GM21576 (cell line): ENCODE measurements around the gene EPB41L4B.

ENCODE experiments used
- ATAC-seq: cut with Tn5 transposase; IDR thresholded peaks from one replicate; pipeline ENCODE4 v1.9.1; 2021; ENCODE audit warnings: mild to moderate bottlenecking, moderate library complexity; ENCODE audit not compliant: unreplicated experiment

EPB41L4B gene

GRCh38 chr9:109321727-109322126 lies 868 bp upstream of the EPB41L4B start:
- no peak for ATAC-seq

- ATAC-seq: peak; percentile 27
These were observed 523 bp downstream of the EPB41L4B start for GRCh38 chr9:109320331-109320741.

GRCh38 chr9:109319626-109320241 lies 1.1 kb downstream of the EPB41L4B start:
- ATAC-seq: peak; percentile 21

DNA sequence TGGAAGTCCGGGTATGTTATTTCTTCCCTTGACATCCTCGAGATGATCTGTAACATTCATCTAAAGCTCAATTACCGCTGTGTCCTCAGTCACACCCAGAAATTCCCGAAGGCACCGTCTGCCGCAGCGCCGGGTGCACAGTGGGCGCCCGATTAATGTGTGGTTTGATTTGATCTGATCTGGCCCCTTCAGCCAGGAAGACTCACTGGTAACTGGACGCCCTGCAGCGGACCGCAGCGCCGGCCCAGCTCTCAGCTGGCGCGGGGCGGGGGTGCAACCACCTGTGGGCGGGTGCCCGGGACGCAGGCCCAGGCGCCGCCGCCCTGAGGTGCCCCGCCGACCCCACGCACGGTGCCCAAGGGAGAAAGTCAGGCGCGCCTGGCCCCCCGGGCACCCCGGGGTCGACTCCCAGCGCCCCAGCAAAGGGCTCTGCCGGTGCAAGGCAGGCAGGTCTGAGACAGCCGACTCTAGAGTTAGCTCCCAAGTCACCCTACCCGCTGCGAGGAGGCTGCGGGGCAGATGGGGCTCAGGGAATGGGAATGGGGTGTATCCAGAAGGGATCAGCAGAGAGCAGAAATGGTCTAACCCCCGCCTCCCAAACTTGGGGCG lies 1.7 kb downstream of the EPB41L4B start:
- no peak for ATAC-seq

DNA sequence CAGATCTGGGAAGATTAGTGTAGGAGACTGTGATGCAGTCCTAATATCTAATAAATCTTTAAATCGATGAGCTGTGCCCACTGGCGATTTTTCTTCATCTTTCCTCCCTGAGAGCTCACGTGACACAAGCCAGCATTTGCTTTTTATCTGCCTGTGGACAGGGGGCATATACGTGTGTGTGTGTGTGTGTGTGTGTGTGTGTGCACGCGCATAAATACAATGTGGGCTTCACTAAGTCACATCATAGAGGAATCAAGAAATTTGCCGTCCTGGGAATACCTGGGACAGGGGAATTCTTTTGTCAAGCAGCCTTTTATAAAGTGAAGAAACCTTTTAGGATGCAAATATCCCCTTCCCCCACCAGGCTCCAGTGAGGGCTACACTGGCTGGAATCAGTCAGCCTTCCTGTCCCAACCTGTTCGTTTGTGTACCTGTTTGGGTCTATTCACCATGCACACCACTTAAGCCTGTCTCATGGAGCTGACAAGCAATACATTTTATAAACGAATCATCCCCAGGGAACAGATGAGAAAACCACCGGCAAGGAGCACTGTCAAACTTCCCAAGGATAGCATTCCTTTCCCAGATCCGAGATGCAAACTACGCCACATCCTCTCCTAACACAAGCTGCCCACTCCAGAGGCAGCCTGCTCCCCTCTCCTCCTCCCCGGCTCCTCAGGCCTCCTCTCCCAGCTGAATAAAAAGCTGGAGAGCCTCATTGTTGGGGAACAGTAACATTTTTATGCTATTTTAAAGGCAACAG lies 2.7 kb downstream of the EPB41L4B start:
- ATAC-seq: no peak

GRCh38 chr9:109317311-109317978 lies 3.4 kb downstream of the EPB41L4B start:
- no peak for ATAC-seq

- no peak for ATAC-seq
These were observed 4.6 kb downstream of the EPB41L4B start for GRCh38 chr9:109316207-109316640.

- ATAC-seq: no peak
These were observed 5.2 kb downstream of the EPB41L4B start for GRCh38 chr9:109315480-109316206.

DNA sequence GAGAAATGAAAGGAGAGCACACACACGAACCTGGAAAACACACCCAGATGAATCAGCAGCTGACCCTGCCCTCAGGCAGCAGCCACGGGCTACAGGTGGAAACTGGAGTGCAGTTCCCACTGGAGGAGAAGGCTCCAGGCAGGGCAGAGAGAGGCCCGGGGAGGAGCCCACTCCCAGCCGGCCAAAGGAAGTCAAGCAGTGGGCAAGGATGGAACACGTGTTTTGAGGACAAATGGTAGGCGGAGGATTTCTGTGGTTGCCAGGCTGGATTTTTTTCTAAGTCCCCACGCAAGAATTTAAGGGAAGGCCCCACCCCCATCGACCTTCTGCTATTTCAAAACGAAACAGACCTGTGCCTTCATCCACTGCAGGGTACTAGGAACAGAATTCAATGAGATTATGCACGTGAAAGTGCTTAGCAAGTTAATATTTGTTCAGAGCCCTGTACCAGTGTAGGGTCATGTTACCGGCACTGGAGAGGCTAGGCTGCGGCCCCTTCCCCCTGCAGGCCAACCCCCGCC lies 6.8 kb downstream of the EPB41L4B start:
- ATAC-seq: no peak

DNA sequence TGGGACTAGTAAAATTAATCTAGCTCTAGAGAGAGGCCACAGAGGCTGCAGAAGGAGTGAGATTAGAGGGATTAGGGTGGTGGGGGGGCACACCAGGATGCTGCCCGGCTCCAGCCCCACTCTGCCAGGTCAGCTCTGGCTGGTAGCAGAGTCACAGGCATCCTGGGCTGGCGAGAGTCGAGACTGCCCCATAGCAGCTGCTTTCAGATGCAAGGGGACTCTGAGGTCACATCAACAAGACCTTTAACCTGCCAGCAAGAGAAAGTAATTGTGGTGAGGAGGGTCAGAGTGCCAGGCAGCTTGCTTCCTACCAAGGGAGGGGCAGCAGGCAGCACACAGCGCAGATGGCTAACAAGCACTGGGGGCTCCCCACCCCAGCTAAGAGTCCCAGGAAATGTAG lies 7.5 kb downstream of the EPB41L4B start:
- ATAC-seq: no peak

DNA sequence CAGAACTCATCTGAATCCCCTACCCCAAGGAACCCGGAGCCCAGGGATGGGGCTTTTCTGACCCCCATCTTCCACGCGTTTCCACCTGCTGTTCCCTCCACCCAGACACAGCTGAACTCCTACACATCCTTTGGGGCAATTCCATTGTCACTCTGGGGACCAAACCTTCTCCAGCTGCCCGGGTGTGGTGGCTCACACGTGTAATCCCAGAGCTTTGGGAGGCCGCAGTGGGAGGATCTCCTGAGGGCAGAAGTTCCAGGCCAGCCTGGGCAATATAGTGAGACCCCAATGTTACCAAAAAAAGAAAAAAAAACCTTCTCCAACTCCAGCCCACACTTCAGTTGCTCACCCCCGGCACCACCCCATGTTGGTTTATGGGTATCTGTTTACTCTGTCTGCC lies 8.1 kb downstream of the EPB41L4B start:
- ATAC-seq: no peak

GRCh38 chr9:109311731-109312130 lies 9.1 kb downstream of the EPB41L4B start:
- peak; percentile 76 for ATAC-seq

- ATAC-seq: no peak
These were observed 9.6 kb downstream of the EPB41L4B start for GRCh38 chr9:109311286-109311685.

GRCh38 chr9:109310486-109310901 lies 10.4 kb downstream of the EPB41L4B start:
- no peak for ATAC-seq

GRCh38 chr9:109309282-109309681 lies 11.6 kb downstream of the EPB41L4B start:
- ATAC-seq: no peak

DNA sequence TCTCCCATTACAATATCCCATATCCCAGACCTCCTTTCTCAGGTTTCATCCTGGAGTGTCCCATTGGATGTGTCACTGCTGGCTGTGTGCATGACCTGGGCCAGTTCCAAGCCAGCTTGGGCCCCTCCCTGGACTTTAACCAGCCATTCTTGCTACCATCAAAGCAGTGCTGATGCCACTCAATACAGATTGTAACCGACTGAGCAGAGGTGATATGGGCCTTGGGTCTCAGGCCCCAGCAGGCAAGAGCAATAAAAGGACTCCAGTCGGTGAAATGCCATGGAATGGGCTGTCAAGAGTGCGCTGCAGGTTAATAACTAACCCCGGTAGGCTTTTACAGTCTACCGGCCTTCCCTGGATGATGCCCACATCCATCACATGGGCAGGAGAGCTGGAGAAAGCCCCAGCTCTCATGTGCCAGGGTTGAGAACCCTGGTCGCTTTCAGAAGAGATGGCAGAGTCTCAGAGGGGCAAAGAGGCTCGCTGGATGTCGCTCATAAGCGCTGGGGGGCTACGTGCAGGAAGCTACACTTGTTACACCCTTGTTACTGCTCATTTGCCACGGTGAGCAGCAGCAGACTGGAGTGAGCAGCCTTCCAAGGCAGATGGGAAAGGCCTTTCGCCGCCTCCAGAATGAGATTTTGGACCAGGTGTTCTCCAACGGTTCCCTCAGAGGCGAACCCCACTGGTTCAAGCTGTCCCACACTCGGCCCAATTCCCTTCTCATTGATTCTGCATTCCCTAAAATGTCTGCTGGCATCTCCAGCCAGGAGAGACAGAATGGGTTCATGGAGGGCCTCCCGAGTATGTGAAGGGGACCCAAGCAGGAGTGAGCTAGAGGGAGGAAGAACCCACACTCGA lies 13.2 kb downstream of the EPB41L4B start:
- ATAC-seq: no peak

GRCh38 chr9:109305801-109306200 lies 15.1 kb downstream of the EPB41L4B start:
- ATAC-seq: no peak

GRCh38 chr9:109304347-109304746 lies 16.5 kb downstream of the EPB41L4B start:
- no peak for ATAC-seq

GRCh38 chr9:109303900-109304299 lies 17.0 kb downstream of the EPB41L4B start:
- ATAC-seq: no peak

GRCh38 chr9:109302606-109303005 lies 18.3 kb downstream of the EPB41L4B start:
- no peak for ATAC-seq
